Neutrophil (primary cell): ENCODE measurements around the gene THEMIS2.

Source experiments
- H3K27ac ChIP-seq: fragments of 200-600 bp; sonication (generic); 2 replicates; pipeline ENCODE4 v1.5.1; 2016; ENCODE audit warnings: mild to moderate bottlenecking, moderate library complexity
- H3K27me3 ChIP-seq: fragments of 200-600 bp; sonication (generic); 2 replicates; pipeline ENCODE4 v1.6.0; 2016; ENCODE audit warnings: mild to moderate bottlenecking
- H3K36me3 ChIP-seq: fragments of 200-600 bp; sonication (generic); 2 replicates; pipeline ENCODE4 v1.5.1; 2017
- H3K4me1 ChIP-seq, 2 experiments: fragments of 200-600 bp in 1 of 2; sonication (generic) in 1 of 2; 1 replicate in 1 of 2; 2 replicates in 1 of 2; pipeline versions ENCODE4 v1.5.1 to v1.6.1; 2013 to 2016; ENCODE audit warnings: low read depth in 1 of 2, low read length in 1 of 2, mild to moderate bottlenecking in 1 of 2, moderate library complexity in 1 of 2; ENCODE audit not compliant: control insufficient read depth in 1 of 2, insufficient read depth in 1 of 2
- H3K4me3 ChIP-seq, 2 experiments: fragments of 200-600 bp in 1 of 2; sonication (generic) in 1 of 2; 1 replicate in 1 of 2; 2 replicates in 1 of 2; pipeline ENCODE4 v1.5.1; 2013 to 2016; ENCODE audit warnings: low read depth in 1 of 2, low read length in 1 of 2, mild to moderate bottlenecking in 1 of 2, moderate library complexity in 1 of 2
- H3K9me3 ChIP-seq: fragments of 200-600 bp; sonication (generic); 2 replicates; pipeline ENCODE4 v1.5.1; 2016
- TF ChIP-seq, protein P1 (sequence below): fragments of 200-600 bp; sonication (generic); IDR thresholded peaks from 2 replicates; pipeline ENCODE4 v1.5.1; 2016; ENCODE audit warnings: antibody characterized with exemption

The THEMIS2 gene

DNA sequence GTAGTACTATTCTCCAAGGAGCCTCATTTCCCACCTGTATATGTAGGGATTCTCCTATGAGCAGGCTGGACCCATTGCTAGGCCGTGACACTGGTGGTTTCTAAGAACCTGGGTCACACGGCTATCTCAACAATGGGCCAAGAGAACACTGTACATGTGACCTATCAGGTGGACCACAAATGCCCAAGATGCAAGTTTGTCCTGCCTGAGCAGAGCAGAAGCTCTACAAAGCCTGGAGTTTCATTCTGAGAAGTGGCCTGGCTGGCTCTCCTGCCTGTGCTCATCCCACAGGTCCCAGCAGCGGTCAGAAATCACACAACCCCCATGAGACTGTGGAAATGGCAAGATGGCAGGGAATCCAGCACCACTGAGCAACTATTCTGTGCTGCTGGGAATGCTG, 17.2 kb downstream of the THEMIS2 start:
- H3K4me3 ChIP-seq, result peak overlapping the region in 1 of 2 experiments; percentile 15
- peaks cover 91 to 92% of the 10 kb centered on the region in 2 experiments for H3K4me1 ChIP-seq
- H3K27ac ChIP-seq, result peak overlapping the region; percentile 99
- TF ChIP-seq, protein P1, sequence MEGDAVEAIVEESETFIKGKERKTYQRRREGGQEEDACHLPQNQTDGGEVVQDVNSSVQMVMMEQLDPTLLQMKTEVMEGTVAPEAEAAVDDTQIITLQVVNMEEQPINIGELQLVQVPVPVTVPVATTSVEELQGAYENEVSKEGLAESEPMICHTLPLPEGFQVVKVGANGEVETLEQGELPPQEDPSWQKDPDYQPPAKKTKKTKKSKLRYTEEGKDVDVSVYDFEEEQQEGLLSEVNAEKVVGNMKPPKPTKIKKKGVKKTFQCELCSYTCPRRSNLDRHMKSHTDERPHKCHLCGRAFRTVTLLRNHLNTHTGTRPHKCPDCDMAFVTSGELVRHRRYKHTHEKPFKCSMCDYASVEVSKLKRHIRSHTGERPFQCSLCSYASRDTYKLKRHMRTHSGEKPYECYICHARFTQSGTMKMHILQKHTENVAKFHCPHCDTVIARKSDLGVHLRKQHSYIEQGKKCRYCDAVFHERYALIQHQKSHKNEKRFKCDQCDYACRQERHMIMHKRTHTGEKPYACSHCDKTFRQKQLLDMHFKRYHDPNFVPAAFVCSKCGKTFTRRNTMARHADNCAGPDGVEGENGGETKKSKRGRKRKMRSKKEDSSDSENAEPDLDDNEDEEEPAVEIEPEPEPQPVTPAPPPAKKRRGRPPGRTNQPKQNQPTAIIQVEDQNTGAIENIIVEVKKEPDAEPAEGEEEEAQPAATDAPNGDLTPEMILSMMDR, result no peak
- no peaks in the 10 kb centered on the region for H3K9me3 ChIP-seq
- H3K36me3 ChIP-seq, result peaks cover 88% of the 10 kb centered on the region
- no peaks in the 10 kb centered on the region for H3K27me3 ChIP-seq

DNA sequence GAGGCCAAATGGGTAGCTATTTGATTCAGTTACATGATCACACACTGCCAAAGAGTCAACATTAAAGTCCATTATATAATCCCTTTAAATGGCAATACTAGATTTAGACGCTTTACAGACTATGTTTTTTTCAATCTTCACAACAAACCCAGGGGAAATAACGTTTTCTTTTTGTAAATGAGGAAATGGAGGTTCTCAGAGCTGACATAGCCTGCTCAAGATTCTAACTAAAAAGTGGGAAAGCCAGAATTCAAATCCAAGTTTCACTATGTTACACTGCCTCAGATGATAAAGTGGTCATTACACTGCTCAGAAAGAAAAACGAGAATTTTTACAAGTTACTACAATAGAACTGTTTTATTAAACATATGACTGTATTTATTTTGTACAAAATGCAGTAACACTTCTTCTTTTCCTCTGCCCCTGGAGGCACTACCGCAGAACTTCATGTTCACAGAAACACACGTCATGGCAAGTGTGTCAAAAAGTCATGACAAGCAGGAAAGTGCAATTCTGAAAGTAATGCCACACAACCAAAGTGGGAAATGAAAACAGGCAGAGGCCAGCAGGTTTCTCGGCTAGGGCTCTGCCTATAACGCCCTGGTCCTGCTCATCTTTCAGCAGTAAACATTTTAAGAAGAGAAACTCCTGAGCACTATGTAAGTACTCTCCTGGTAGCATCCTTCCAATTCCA, 19.0 kb downstream of the THEMIS2 start:
- H3K4me1 ChIP-seq, result peaks cover 73 to 74% of the 10 kb centered on the region in 2 experiments
- peak overlapping the region; percentile 99 for H3K27ac ChIP-seq
- TF ChIP-seq, protein P1, result peak; percentile 96
- peak overlapping the region; percentile 33 to 48 for H3K4me3 ChIP-seq
- H3K36me3 ChIP-seq, result peaks cover 94% of the 10 kb centered on the region
- H3K27me3 ChIP-seq, result no peaks in the 10 kb centered on the region
- no peaks in the 10 kb centered on the region for H3K9me3 ChIP-seq

DNA sequence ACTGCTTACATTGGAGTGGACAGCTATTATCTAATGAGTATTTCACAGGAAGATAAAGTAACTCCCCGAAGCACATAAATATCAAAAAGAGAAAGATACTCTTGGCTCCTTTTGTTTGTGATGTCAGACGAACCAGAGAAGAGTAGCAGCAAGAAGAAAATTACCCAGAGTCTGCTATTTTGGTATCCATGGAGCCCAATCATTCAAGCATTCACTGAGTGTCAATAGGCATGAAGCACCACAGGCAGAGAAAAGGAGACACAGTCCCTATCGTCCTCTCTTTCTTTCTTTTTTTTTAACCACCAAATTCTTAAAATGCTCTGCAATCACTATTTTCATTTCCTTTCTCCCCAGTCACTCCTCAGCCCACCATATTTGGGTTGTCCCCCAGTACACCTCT, 22.2 kb downstream of the THEMIS2 start:
- Histone ChIP-seq H3K4me1 (peaks cover 41 to 42% of the 10 kb centered on the region in 2 experiments), H3K27ac (peak overlapping the region; percentile 99), H3K27me3 (no peaks in the 10 kb centered on the region), H3K4me3 (no peak overlapping the region), H3K36me3 (peaks cover 91% of the 10 kb centered on the region), H3K9me3 (no peaks in the 10 kb centered on the region)
- TF ChIP-seq, protein P1, result no peak

DNA sequence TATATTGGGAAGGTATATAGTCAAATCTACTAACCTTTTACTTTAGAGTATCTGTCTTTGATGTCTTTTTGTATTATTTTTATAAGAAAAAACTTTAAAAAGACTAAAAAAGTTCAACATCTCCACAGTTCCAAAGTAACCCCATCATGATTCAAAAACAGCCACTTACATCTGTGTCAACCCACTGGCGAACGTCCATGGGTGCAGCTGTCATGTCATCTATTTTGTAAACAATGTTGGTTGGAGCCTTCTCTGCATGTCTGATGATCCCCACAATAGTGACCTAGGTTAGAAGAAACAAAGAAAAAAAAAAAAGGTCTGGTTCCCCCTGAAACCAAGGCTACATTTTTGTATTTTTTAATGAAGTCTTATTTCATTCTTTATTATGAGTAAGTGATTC, 34.4 kb downstream of the THEMIS2 start:
- Histone ChIP-seq H3K4me1 (peaks cover 36 to 42% of the 10 kb centered on the region in 2 experiments), H3K36me3 (peaks cover 74% of the 10 kb centered on the region), H3K27me3 (no peaks in the 10 kb centered on the region), H3K27ac (peak overlapping the region; percentile 84), H3K9me3 (no peaks in the 10 kb centered on the region), H3K4me3 (no peak overlapping the region)
- TF ChIP-seq, protein P1, result no peak

DNA sequence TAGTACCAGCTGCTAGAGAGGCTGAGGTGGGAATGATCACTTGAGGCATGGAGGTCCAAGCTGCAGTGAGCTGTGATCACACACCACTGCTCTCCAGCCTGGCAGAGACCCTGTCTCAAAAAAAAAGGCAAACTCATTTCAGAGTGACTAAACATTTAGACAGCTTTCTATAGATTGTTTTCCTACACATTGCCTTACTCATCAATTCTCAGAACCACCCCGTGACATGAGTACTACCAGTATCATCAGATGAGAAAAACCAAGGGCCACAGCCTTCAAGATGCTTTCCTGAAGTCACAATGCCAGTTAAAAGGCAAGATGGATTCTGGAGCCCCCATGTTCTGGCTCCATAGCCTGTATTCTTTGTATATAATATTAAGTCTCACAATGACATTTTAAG, 40.1 kb downstream of the THEMIS2 start:
- Histone ChIP-seq H3K4me1 (peaks cover 14 to 20% of the 10 kb centered on the region in 2 experiments), H3K9me3 (no peaks in the 10 kb centered on the region), H3K36me3 (peaks cover 42% of the 10 kb centered on the region), H3K27ac (peak overlapping the region; percentile 44), H3K4me3 (no peak overlapping the region), H3K27me3 (no peaks in the 10 kb centered on the region)
- TF ChIP-seq, protein P1, result no peak
